ENCODE data around the gene KRTAP10-7. TPM values are rescaled to one million over a fixed set of nuclear protein-coding genes. Genes with fewer than 3 reads are reported as not detected.

Gene KRTAP10-7
- total and polyA plus RNA-seq, 9 of the 15 experiments (the other 6 are each of a cell fraction or from before 2014, with no cell fraction given): not detected

DNA sequence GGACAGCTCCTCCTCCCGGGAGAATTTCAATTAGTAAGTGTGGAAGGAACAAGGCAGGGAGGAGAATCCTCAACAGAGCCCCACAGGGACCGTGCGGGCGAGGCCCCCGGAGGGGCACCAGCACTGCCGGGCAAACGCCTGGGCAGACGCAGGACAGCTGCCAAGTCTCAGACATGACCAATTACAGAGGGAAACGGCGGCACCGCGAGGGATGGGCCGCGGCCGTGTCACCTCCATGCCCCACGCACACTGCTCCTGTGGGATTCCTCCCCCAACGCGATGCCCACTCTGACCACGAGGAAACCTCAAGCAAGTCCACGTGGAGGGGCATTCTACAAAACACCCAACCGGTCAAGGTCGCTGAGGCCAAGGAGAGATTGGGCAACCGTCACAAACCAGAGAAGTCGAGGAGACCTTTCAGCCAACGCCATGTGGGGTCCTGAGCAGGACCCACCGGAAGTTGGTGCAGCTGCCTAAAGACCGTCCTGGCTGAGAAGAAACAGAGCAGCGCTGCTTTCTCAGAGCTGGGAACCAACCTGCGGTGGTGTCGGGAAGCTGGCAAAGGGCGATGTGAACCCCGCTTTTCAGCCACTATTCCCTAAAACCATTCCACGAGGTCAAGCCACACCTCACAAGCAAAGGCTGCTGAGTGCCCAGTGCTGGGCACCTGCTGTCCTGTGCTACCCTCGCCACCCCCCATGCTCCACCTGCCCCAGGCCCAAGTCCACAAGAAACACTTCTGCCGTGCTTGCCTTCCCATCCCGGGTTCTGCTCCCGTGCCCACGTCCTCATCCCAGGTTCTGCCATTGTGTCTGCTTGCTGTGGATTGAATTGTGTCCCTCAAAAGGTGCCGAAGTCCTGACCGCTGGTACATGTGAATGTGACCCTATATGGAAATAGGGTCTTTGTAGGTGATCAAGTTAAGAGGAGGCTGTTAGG is 28.3 kb upstream of the KRTAP10-7 start (continued):
- TF ChIP-seq, protein P1, sequence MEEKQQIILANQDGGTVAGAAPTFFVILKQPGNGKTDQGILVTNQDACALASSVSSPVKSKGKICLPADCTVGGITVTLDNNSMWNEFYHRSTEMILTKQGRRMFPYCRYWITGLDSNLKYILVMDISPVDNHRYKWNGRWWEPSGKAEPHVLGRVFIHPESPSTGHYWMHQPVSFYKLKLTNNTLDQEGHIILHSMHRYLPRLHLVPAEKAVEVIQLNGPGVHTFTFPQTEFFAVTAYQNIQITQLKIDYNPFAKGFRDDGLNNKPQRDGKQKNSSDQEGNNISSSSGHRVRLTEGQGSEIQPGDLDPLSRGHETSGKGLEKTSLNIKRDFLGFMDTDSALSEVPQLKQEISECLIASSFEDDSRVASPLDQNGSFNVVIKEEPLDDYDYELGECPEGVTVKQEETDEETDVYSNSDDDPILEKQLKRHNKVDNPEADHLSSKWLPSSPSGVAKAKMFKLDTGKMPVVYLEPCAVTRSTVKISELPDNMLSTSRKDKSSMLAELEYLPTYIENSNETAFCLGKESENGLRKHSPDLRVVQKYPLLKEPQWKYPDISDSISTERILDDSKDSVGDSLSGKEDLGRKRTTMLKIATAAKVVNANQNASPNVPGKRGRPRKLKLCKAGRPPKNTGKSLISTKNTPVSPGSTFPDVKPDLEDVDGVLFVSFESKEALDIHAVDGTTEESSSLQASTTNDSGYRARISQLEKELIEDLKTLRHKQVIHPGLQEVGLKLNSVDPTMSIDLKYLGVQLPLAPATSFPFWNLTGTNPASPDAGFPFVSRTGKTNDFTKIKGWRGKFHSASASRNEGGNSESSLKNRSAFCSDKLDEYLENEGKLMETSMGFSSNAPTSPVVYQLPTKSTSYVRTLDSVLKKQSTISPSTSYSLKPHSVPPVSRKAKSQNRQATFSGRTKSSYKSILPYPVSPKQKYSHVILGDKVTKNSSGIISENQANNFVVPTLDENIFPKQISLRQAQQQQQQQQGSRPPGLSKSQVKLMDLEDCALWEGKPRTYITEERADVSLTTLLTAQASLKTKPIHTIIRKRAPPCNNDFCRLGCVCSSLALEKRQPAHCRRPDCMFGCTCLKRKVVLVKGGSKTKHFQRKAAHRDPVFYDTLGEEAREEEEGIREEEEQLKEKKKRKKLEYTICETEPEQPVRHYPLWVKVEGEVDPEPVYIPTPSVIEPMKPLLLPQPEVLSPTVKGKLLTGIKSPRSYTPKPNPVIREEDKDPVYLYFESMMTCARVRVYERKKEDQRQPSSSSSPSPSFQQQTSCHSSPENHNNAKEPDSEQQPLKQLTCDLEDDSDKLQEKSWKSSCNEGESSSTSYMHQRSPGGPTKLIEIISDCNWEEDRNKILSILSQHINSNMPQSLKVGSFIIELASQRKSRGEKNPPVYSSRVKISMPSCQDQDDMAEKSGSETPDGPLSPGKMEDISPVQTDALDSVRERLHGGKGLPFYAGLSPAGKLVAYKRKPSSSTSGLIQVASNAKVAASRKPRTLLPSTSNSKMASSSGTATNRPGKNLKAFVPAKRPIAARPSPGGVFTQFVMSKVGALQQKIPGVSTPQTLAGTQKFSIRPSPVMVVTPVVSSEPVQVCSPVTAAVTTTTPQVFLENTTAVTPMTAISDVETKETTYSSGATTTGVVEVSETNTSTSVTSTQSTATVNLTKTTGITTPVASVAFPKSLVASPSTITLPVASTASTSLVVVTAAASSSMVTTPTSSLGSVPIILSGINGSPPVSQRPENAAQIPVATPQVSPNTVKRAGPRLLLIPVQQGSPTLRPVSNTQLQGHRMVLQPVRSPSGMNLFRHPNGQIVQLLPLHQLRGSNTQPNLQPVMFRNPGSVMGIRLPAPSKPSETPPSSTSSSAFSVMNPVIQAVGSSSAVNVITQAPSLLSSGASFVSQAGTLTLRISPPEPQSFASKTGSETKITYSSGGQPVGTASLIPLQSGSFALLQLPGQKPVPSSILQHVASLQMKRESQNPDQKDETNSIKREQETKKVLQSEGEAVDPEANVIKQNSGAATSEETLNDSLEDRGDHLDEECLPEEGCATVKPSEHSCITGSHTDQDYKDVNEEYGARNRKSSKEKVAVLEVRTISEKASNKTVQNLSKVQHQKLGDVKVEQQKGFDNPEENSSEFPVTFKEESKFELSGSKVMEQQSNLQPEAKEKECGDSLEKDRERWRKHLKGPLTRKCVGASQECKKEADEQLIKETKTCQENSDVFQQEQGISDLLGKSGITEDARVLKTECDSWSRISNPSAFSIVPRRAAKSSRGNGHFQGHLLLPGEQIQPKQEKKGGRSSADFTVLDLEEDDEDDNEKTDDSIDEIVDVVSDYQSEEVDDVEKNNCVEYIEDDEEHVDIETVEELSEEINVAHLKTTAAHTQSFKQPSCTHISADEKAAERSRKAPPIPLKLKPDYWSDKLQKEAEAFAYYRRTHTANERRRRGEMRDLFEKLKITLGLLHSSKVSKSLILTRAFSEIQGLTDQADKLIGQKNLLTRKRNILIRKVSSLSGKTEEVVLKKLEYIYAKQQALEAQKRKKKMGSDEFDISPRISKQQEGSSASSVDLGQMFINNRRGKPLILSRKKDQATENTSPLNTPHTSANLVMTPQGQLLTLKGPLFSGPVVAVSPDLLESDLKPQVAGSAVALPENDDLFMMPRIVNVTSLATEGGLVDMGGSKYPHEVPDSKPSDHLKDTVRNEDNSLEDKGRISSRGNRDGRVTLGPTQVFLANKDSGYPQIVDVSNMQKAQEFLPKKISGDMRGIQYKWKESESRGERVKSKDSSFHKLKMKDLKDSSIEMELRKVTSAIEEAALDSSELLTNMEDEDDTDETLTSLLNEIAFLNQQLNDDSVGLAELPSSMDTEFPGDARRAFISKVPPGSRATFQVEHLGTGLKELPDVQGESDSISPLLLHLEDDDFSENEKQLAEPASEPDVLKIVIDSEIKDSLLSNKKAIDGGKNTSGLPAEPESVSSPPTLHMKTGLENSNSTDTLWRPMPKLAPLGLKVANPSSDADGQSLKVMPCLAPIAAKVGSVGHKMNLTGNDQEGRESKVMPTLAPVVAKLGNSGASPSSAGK (IDR thresholded peaks at IDR 0.05): no peak
- TF ChIP-seq HMG20B (CRISPR knock-in tag; IDR thresholded peaks at IDR 0.05) (no peak), FOS (IDR thresholded peaks at IDR 0.05; ENCODE audit: extremely low read depth, insufficient read length) (no peak), JUND (IDR thresholded peaks at IDR 0.05; ENCODE audit: borderline replicate concordance, low read depth, low read length) (no peak), JUND (tag; IDR thresholded peaks at IDR 0.05; ENCODE audit: borderline replicate concordance, low read depth, low read length) (no peak), CEBPG (CRISPR knock-in tag; IDR thresholded peaks at IDR 0.05) (no peak), CEBPG (tag; conservative IDR thresholded peaks at IDR 0.05 in 1 of 2, IDR thresholded peaks at IDR 0.05 in 1 of 2) (no peak), ZNF24 (IDR thresholded peaks at IDR 0.05) (no peak), NR2C2 (CRISPR knock-in tag; IDR thresholded peaks at IDR 0.05) (no peak), NR2C2 (tag; IDR thresholded peaks at IDR 0.05) (no peak)
- TF ChIP-seq, protein P2, sequence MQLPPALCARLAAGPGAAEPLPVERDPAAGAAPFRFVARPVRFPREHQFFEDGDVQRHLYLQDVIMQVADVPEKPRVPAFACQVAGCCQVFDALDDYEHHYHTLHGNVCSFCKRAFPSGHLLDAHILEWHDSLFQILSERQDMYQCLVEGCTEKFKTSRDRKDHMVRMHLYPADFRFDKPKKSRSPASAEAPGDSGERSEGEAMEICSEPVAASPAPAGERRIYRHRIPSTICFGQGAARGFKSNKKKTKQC (CRISPR knock-in tag; IDR thresholded peaks at IDR 0.05): no peak
